RPMI7951 (cell line): ENCODE measurements around the gene RASL11A. TPM values are rescaled to one million over a fixed set of nuclear protein-coding genes. Genes with fewer than 3 reads are reported as not detected.
"Not testable (repeated sequence)": the region's sequence is repeated elsewhere in the genome, so short reads cannot be mapped to it uniquely, and the experiment has no call there.

Experiments used
- DNase-seq: peaks from one replicate; pipeline ENCODE4 v3.0.0-alpha.2; 2012; ENCODE audit warnings: low read depth
- total RNA-seq: library from RNA; depleted of rRNA; stranded (reverse); fragments of >200 nt; shearing (Covaris generic); gene quantifications from 2 replicates; pipeline ENCODE4 v1.2.3, GENCODE V29; 2014; rRNA removed

Gene RASL11A, protein sequence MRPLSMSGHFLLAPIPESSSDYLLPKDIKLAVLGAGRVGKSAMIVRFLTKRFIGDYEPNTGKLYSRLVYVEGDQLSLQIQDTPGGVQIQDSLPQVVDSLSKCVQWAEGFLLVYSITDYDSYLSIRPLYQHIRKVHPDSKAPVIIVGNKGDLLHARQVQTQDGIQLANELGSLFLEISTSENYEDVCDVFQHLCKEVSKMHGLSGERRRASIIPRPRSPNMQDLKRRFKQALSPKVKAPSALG
- total RNA-seq, result 0.78 and 2.8 TPM in 2 replicates

DNA sequence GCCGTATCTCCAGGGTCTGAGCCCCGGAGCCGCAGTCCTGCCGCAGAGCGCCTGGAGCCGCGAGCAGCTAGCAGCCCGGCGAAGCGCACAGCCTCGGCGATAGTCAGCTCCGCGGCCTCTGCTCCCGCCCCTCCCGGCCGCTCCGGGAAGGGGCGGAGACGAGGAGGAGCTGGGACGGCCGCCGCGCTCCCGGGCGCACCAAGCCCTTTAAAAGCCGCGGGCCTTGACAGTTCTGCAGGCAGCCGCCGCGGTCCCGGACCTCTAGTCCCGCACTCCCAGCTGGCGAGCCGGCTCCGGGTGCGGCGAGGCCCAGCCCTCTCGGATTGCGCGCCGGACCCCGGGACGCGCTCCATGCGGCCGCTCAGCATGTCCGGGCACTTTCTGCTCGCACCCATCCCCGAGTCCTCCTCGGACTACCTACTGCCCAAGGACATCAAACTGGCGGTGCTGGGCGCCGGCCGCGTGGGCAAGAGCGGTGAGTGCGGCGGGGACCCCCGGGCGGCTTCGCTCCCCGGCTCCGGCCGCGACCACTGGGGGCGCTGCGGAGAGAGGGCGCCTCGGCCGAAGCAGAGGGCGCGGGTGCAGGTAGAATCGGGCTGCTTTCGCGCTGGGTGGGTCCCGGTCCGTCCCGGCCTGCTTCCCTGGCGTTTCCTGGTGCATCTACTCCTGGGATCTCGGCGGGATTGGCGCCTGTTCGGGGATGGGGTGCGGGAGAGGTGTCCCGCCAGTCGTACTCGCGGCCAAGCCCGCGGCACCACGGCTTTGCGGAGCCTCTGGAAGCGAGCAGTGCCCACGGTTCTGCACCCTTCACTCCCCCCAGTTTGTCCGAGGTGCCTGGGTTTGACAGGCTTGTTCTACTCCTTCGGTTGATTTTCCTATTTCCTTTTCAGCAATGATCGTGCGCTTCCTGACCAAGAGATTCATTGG is at the start of gene RASL11A:
Gene RASL11A (plus strand): TSS at position 237 of the 927 bp plus-strand sequence. CDS start 115 bp downstream, at position 352.
- peak; percentile 76 for DNase-seq

DNA sequence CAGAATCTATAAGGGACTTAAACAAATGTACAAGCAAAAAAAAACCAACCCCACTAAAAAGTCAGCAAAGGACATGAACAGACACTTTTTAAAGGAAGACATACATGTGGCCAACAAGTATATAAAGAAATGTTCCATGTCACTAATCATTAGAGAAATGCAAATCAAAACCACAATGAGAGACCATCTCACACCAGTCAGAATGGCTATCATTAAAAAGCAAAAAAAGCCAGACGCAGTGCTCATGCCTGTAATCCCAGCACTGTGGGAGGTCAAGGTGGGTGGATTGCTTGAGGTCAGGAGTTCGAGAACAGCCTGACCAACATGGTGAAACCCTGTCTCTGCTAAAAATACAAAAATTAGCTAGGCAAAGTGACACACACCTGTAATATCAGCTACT is 48.5 kb upstream of the RASL11A start:
- DNase-seq, result not testable (repeated sequence)

DNA sequence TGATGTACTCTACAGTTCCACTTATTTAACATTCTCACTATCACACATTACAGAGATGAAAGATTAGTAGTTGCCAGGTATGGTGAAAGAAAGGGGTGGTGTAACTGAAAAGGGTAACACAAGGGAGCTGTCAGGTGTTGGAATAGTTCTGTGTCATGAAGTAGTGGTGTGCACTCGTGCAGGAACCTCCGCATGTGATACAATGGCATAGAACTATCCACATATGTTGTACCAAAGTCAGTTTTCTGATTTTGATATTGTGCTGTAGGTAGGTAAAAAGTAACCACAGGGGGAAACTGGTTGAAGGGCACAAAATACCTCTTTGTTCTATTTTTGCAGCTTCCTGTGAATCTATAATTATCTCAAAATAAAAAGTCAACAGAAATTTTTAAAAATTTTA is 43.6 kb upstream of the RASL11A start:
- no peak for DNase-seq

DNA sequence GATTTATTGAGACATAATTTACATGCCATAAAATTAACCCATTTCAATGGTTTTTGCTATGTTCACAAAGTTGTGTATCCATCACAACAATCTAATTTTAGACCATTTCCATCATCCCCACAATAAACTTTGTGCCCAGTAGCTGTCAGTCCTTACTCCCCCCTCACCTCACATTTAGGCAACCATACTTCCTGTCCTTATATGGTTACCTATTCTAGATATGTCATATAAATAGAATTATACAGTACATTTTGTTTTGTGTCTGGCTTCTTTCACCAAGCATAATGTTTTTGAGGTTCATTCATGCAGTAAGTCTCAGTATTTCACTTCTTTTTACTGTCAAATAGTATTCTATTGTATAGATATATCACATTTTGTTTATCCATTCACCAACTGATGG is 42.5 kb upstream of the RASL11A start:
- no peak for DNase-seq

DNA sequence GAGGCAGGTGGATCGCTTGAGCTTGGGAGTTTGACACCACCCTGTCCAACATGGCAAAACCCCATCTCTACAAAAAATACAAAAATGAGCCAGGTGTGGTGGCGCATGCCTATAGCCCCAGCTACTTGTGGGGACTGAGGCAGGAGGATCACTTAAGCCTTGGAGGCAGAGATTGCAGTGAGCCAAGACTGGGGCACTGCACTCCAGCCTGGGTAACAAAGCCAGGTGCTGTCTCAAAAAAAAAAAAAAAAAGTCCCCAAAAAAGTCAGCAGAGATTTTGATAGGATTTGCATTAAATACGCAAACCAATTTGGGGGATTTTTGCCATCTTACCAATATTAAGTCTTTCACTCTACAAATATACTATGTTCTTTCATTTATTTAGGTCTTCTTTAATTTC is 41.0 kb upstream of the RASL11A start:
- DNase-seq, result no peak

DNA sequence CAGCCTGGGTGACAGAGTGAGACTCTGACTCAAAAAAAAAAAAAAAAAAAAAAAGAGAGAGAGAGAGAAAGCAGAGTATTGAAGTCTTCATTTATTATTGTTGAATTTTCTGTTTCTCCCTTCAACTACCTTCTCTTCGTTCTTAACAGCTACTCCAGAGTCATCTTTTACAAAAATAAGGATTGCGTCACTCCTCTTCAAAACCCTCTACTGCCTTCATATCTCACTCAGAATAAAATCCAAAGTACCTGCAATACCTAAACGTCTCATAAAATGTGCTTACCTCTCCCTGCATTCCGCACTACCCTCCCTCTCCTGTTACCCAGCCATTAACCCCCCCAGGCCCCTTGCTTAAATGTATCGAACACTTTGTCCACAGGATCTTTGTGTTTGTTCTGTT is 36.7 kb upstream of the RASL11A start:
- DNase-seq, result no peak

DNA sequence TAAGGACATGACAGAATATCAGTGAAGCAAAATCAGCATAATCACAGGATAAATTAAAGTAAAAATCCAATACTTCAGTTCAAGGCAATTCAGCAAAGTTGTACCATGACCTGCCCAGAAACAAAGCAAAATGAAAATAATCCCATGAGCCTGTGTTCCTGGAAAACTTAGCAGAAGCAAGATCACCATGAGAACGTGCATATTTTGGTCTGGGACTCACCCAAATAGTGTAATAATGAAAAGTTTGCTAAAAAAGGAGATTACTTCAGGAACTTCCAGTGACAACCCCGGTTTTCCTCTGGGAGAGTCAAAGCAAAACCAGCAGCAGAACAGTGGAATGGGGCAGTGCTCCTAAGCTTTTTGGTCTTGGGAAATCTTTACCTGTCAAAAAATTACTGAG is 34.2 kb upstream of the RASL11A start:
- no peak for DNase-seq

DNA sequence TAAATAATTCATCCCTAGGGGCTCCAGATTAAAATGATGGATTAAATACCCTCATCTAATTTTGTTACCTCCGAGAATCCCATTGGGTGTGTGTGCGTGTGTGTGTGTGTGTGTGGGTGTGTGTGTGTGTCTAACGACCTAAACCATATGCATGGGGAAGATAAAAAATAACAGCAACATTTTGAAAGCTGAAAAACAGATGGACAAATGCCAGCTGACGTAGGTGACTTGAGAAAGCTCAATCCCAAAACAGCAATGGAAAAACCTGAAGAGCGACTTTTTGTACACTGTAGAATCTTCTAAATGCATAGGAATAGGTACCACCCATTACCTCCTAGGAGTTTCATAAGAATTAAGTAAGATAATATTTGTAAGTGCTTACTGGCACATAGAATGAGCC is 27.9 kb upstream of the RASL11A start:
- DNase-seq, result no peak

DNA sequence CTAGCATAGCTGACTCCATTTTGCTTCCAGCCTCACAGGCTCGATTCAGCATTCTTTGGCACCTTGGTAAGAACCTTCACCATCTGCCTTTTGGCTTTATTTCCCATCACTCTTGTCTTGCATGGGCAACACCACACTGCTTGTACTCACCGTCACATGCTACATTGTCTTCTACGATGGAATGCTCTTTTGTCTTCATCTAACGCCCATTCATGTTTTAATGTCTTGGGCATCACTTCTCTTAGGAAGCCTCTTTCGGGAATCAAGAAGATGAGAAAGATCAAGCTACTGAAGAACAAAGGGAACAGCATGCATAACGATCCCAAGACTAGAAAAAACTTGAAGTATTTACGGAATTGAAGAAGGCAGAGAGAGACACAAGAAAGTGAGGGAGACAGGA is 25.0 kb upstream of the RASL11A start:
- DNase-seq, result no peak

DNA sequence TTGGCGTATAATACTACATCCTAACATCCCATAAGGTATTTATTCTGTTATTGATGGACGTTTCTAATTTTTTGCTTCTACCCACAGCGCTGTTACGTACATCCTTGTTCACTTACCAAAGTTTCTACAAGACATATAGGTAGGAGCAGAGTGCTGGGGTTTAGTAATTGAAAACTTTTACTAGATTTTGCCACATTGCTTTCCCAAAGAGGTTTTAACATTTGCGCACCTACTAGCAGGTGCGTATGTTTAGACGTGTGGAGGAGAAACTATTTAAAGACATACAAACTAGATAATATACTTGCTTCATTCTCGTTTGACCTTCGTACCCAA is 19.8 kb upstream of the RASL11A start:
- DNase-seq, result no peak

DNA sequence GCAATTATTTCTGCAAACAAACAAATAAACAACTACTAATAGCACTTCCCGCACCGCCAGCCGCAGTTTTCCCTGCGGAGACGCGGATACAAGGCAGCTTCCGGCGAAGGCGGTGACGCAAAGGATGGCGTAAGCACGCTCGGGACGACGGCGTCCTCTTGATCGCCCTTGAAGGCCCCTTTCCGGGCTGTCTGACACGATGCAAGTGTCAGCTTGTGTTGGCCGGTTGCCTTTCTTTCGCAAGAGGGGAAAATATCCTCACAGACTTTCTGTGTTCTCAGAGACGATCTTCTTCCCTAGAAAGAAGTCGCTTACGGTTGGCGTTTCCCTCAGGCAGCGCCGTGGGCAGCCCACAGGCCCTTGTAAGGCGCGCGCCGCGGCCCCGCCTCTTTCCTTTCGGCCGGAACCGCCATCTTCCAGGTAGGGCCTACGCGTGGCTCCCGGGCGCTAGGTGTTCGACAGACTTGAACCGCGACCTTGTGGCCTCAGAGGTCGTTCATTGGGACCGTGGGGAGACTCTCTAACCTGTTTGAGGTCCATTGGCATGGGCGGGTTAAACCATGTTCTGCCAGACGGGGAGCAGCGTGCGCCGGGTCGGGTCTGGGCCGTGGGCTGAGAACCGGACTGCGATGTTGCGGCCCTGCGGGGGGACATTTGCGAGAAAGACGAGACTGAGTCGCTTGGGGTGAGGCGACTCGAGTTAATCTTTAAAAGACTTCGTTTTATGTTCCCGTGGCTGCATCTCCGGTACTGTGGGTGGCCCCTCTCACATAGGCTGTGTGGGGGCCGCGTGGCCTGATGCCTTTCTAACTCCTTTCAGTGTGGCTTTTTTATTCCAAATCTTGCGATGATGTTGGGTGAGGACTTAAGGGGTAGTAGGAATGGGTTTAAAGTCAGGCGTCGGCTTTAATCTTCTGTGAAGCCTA is 19.2 kb upstream of the RASL11A start, which contains the start of gene RPL21:
Gene RPL21 (plus strand): TSS at position 393 of the 926 bp plus-strand sequence. CDS start 2,219 bp downstream, outside the sequence.
- peak; percentile 93 for DNase-seq

DNA sequence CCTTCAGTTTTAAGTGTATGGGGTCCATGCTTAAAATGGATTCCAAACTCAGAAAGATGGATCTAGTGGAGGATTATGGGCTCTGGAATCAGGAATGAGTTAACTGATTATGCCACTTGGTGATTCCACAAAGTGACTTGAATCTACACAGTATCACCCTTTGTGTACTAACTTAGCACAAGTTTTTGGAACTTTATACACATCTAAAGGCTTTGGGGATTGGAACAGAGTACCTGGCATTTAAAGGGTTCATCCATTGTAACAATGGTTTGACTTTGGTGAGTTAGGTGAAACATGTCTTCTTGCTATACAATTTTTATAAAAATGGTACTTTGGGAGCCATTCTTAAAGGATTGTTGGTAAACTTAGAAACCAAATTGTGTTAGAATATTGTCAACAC is 18.2 kb upstream of the RASL11A start:
- no peak for DNase-seq

DNA sequence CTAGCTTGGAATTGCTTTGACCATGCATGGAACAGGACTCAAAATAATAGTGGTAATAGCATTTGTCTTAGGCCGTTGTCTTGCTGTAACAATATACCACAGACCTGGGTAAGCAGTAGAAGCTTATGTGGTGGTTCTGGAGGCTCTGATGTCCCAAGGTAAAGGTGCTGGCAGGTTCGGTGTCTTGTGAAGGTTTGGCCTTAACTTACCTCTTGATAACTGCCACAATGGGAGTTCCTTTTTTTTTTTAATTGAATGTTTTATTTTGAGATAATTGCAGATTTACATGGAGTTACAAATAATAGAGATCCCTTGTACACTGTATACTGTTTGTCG is 13.4 kb upstream of the RASL11A start:
- no peak for DNase-seq

DNA sequence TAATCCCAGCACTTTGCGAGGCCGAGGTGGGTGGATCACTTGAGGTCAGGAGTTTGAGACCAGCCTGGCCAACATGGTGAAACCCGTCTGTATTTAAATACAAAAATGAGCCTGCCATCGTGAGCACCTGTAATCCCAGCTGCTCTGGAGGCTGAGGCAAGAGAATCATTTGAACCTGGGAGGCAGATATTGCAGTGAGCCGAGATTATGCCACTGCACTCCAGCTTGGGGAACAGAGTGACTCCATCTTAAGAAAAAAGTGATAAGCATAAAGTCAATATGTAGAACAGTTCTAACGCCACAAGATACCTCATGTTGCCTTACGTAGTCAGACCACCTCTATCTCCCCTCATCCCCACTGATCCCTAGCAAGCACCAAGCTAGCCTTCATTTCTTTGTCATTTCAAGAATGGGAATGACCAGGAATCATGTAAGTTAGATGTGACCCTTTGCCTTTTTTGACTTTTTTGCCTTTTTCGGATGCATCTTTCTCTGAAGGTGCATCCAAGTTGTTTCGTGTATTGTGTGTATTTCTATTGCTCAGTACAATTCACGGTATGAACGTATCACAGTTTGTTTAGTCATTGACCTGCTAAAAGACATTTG is 12.9 kb upstream of the RASL11A start:
- no peak for DNase-seq

DNA sequence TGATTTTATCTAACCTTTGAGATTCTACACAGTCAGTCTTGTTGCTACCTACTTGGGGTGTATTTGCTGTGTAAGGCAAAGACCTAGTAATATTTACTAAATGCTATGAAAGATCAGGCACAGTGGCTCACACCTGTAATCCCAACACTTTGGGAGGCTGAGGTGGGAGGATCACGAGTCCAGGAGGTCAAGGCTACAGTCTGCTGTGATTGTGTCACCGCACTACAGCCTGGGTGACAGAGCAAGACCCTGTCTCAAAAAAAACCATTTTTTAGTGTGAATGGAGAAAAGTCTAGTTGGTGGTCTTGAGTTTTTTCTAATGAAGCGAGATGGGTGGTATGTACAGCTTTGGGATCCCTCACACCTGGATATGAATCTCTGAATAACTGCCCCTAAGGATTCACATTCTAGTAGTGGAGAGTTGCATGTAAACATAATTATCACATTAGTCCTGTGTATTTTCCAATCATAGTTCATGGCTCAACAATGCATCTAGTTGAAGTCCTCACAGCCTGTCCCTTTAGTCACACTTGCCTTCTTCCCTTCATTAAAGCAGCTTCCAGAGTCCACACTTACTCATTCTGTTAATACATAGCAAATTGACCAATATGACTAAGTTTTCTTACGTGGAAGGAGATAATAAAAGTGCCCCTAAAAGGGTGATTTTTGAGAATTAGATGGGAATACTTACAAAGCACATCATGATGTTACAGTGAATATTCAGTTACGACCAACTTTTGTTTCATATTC is 11.8 kb upstream of the RASL11A start:
- DNase-seq, result no peak

DNA sequence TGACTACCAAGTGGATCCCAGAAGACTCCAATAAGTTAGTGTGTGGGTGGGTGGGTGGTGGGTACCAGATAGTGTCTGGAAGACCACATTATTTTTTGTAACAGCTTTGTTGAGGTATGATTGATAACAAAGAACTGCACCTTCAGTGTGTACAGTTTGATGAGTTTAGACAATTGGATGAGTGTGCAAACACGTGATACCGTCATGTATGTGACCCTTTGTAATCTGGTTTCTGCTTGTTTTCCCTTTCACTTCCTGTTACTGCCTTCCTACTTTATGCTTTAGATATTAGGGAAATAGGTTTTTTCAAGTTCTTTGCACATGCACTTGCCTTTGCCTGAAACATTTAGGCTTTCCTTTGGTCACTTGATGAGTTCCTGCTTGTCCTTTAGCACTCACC is 10.8 kb upstream of the RASL11A start:
- DNase-seq, result no peak

DNA sequence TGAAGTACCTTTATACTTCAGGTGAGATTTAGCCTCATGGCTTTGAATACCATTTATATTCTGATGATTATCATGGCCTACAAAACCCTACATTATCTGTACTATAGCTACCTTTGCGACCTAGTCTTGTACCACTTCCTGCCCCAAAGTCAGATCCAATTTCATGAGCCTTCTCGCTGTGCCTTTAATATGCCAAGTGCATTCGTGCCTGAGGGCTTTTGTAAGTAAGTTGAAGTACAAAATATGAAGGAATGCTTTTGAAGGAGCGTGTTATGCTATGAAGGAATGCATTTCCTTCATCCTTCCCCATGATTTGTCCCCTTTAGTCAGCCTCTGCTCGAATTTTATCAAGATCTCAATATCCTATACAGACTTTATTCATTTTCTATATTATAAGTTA is 9.2 kb upstream of the RASL11A start:
- no peak for DNase-seq

DNA sequence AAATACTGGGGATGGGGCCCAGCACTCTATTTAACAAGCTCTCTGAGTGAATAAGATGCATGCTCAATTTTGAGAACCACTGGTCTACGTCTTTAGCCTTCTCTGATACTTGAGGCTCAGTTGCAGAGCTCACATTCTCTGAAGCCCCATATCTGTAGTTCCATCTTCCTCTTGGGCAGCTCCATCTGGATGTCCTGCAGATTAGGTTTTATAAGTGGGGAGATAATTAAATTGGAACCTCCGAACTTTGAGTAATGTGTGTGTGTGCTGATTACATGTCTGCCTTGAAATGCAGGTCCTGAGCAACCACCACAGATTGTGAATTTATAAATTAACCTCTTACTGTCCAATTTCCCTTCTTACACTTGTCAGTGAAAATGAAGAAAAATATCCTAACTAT is 7.2 kb upstream of the RASL11A start:
- DNase-seq, result no peak

DNA sequence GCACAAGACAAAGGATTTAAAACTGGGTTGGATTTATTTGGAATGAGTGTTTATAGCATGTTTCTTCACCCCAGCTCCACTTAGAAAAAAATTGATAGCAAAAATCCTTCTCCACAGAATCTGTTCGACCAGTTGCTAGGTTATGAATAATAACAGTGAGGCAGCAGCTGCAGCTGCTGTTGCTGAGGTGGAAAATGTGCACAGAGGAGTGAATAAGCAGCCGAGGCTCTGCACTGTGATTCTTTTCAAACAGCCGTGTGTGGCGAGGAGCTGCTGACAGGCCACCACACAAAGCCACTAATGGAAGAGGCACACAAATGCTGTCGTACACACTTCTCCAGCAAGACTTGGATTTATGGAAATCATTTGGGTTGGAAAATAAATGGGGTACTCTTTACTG is 6.4 kb upstream of the RASL11A start:
- DNase-seq, result no peak

DNA sequence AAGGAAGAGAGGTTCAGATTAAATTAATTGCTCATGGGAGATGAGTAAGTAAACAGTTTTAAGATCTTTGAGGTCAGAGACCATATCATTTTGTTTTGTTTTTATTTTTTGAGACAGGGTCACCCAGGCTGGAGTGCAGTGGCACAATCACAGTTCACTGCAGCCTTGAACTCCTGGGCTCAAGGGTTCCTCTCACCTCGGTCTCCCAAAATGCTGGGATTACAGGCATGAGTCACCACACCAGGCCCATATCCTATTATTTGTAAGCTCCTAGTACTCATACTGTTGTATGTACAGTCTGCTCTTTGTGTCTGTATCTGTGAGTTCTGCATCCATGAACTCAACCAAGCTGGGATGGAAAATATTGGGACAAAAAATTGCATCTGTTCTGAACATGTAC is 6.0 kb upstream of the RASL11A start:
- DNase-seq, result no peak

DNA sequence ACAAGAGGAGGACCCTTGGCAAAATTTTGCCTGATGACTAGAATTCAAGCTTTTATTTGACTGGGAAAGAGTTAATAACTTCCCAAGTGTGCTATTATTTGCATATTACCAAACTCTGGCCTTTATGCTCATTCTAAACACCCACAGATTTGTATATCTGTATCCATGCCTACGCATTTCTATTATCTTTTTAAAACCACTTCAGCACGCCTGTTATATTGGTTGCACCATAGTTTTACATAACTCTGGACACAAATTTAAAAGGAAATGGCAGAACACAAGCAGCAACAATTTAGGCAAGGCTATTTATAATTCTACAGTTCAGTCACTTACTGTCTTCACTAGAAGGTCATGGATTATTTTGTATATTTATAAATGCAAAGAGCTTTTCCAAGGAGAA is 3.7 kb upstream of the RASL11A start:
- no peak for DNase-seq
